ENCODE data around the gene TMEM54. TPM values are rescaled to one million over a fixed set of nuclear protein-coding genes. Genes with fewer than 3 reads are reported as not detected.
A peak's percentile ranks its signal among the peaks of the same experiment; 100 is the strongest.

Gene TMEM54
- total and polyA plus RNA-seq, 9 of the 15 experiments (the other 6 are each of a cell fraction or from before 2014, with no cell fraction given), result 1.00 to 16.2 (median 8.2) TPM

- TF ChIP-seq ILK (tag; IDR thresholded peaks at IDR 0.05; ENCODE audit: borderline replicate concordance, low read depth) (no peak), RAD51 (IDR thresholded peaks at IDR 0.05; ENCODE audit: borderline replicate concordance, low read depth) (no peak), ZKSCAN1 (IDR thresholded peaks at IDR 0.05; ENCODE audit: low read depth, low read length) (peak; percentile 96), MAZ (CRISPR knock-in tag; conservative IDR thresholded peaks at IDR 0.05 in 1 of 2, IDR thresholded peaks at IDR 0.05 in 1 of 2) (0 out of 4 replicates have a peak, but pooled peaks of 1 of the 2 experiments have one; percentile 6), ZNF778 (CRISPR knock-in tag; IDR thresholded peaks at IDR 0.05) (no peak), ZBTB5 (IDR thresholded peaks at IDR 0.05) (no peak), ZBTB40 (IDR thresholded peaks at IDR 0.05) (peak; percentile 5; the same call in 1 of the 2 replicates), ZBTB40 (CRISPR knock-in tag; IDR thresholded peaks at IDR 0.05) (no peak), NR2C2 (CRISPR knock-in tag; IDR thresholded peaks at IDR 0.05) (0 out of 2 replicates have a peak, but pooled peaks have one; percentile 29), NR2C2 (tag; IDR thresholded peaks at IDR 0.05) (no peak), ATF7 (IDR thresholded peaks at IDR 0.05) (no peak), RCOR1 (IDR thresholded peaks at IDR 0.05; ENCODE audit: borderline replicate concordance in 1 of 2, low read depth in 2 of 2, low read length in 2 of 2) (0 out of 4 replicates have a peak, but pooled peaks of 1 of the 2 experiments have one; percentile 8), GTF3C2 (IDR thresholded peaks at IDR 0.05; ENCODE audit: borderline replicate concordance, extremely low read depth, insufficient read length) (no peak)
These were observed 790 bp upstream of the TMEM54 start (continued) for GRCh38 chr1:32901823-32902534.

Data from K562 (cell line).